Left renal pelvis (tissue), 4 donors: ENCODE measurements around the gene HEMK1. TPM values are rescaled to one million over a fixed set of nuclear protein-coding genes. Genes with fewer than 3 reads are reported as not detected.

ENCODE experiments used
- DNase-seq, 4 donors: peaks; one replicate each; pipeline ENCODE4 v3.0.0-alpha.2; 2013; ENCODE audit warnings: low read depth in 4 of 4, low spot score in 3 of 4
- polyA plus RNA-seq, 4 donors: library from polyadenylated mRNA; unstranded; fragments of 120-200 nt; gene quantifications; one replicate each; pipeline ENCODE4 v1.2.1, GENCODE V29; 2013; ENCODE audit not compliant: insufficient read length in 4 of 4

HEMK1 gene
- polyA plus RNA-seq, 4 donors, result 18.8 to 28.2 (median 20.9) TPM

GRCh38 chr3:50572801-50573371 is 3.6 kb downstream of the HEMK1 start:
- DNase-seq, result no peak

- DNase-seq, result no peak
Measured at GRCh38 chr3:50573566-50574443, 4.5 kb downstream of the HEMK1 start.

- no peak for DNase-seq
Measured at GRCh38 chr3:50574444-50574831, 5.1 kb downstream of the HEMK1 start.

- DNase-seq, result no peak
Measured at GRCh38 chr3:50575372-50575771, 6.0 kb downstream of the HEMK1 start.

GRCh38 chr3:50577348-50577747 is 8.0 kb downstream of the HEMK1 start:
- DNase-seq, result no peak

- no peak for DNase-seq
Measured at GRCh38 chr3:50580683-50581458, 11.5 kb downstream of the HEMK1 start.

- no peak for DNase-seq
Measured at GRCh38 chr3:50581459-50581842, 12.1 kb downstream of the HEMK1 start.

GRCh38 chr3:50582083-50582482 is 12.8 kb downstream of the HEMK1 start:
- DNase-seq, result no peak

- no peak for DNase-seq
Measured at GRCh38 chr3:50583897-50584296, 14.6 kb downstream of the HEMK1 start.

- DNase-seq, result no peak
Measured at GRCh38 chr3:50584391-50584790, 15.1 kb downstream of the HEMK1 start.

GRCh38 chr3:50585919-50586762 is 16.8 kb downstream of the HEMK1 start:
- no peak for DNase-seq

- DNase-seq, result no peak
Measured at GRCh38 chr3:50586763-50587070, 17.4 kb downstream of the HEMK1 start.

- DNase-seq, result no peak
Measured at GRCh38 chr3:50587373-50587772, 18.1 kb downstream of the HEMK1 start.

GRCh38 chr3:50587806-50588758 is 18.8 kb downstream of the HEMK1 start:
- DNase-seq, result no peak

- DNase-seq, result no peak
Measured at GRCh38 chr3:50588759-50589433, 19.6 kb downstream of the HEMK1 start.

GRCh38 chr3:50591196-50591741 is 21.9 kb downstream of the HEMK1 start:
- no peak for DNase-seq

- no peak for DNase-seq
Measured at GRCh38 chr3:50592568-50592967, 23.2 kb downstream of the HEMK1 start.

- DNase-seq, result no peak
Measured at GRCh38 chr3:50594253-50594785, 25.0 kb downstream of the HEMK1 start.
